Measurements from ENCODE around the gene PCDHA1. TPM values are rescaled to one million over a fixed set of nuclear protein-coding genes. Genes with fewer than 3 reads are reported as not detected.

Gene PCDHA1
- total RNA-seq, 1 donor from 2014 or later = not detected

DNA sequence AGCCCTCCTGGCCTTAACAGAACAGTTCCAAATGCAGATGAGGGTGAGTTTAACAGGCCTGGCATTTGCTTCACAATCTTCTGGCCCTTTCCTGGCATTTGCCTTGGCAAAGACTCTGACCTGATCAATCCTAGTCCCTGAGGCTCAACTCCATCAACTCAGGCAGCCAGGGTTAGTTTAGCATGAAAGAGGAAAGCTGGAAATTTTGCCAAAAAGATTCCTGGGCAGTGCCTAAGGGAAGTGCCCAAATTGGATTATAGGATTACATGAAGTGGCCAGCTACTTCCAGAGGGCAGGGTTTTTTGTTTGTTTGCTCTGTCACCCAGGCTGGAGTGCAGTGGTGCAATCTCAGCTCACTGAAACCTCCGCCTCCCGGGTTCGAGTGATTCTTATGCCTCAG, 217.1 kb downstream of the PCDHA1 start:
- no peak for DNase-seq (ENCODE audit: missing footprints)
- ATAC-seq = no peak
- intact Hi-C loops (cut with DNase I) = no loop called here

GRCh38 chr5:141003791-141004611, 218.1 kb downstream of the PCDHA1 start:
- DNase-seq (ENCODE audit: missing footprints) (no peak), ATAC-seq (no peak)
- intact Hi-C loops (cut with DNase I) = no loop called here

GRCh38 chr5:141007791-141008190, 221.9 kb downstream of the PCDHA1 start:
- ATAC-seq (no peak), DNase-seq (ENCODE audit: missing footprints) (no peak)
- intact Hi-C loops (cut with DNase I) = no loop called here

DNA sequence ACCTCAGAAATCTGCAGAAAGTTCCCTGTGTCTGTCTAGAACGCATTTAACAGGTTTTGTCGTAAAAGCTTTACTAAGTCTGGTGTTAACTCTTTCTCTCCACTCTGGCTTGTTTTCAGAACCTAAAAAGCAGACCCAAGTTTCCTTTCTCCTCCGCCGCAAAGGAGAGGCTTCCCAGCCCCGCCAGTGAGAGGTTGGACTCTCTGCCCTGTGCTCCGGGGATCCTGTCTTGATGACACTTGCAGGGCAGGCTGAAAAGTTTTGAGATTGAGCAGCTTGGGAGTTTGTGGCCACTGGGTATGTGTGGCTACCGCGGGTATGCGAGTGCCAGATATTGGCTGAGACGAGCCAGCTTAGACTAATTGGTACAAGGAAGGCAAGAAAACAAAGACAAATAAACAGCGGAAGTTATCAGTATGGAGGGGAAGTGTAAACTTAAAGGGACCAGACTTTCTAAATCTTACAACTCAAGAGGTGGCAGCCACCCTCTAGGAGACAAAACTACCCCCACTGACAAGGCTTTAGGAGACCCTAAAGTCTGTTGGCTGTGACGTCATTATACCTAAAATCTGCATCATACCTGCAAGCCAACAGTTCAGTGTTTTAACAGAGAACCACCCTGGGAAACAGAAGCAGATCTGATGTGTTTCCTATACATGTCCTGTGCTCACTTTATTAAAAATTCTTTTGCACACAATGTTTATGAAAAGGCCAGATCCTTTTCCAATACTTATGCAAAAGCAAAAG, 224.3 kb downstream of the PCDHA1 start:
- DNase-seq (ENCODE audit: missing footprints) = no peak
- ATAC-seq = no peak
- intact Hi-C loops (cut with DNase I) = no loop called here

GRCh38 chr5:141017943-141018342, 232.0 kb downstream of the PCDHA1 start:
- ATAC-seq = no peak
- intact Hi-C loops (cut with DNase I) = no loop called here
- no peak for DNase-seq (ENCODE audit: missing footprints)

GRCh38 chr5:141022384-141022783, 236.4 kb downstream of the PCDHA1 start:
- intact Hi-C loops (cut with DNase I) = no loop called here
- no peak for ATAC-seq

GRCh38 chr5:141031006-141031405, 245.1 kb downstream of the PCDHA1 start:
- intact Hi-C loops (cut with DNase I) = no loop called here
- ATAC-seq = no peak
- no peak for DNase-seq (ENCODE audit: missing footprints)

More at GRCh38 chr5:141022384-141022783, 236.4 kb downstream of the PCDHA1 start:
- no peak for DNase-seq (ENCODE audit: missing footprints)

DNA sequence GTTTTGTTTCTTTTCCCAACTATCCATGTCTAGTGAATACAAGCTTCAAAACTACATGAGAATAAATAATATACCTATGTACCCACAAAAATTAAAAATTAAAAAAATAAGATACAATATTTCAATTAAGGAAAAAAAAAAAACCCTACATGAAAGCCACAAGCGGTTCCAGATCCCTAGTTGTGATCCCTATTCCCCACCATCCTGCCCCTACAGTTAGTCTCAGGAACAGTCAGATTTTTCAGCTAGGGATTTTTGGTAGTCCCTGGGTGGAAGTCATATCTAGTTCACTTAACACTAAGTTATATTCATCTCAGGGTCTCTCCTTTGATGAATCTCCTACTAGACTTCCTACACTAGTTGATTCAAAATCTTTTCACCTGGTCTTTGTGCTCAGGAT, 246.7 kb downstream of the PCDHA1 start:
- intact Hi-C loops (cut with DNase I) = no loop called here
- no peak for ATAC-seq
- DNase-seq (ENCODE audit: missing footprints) = no peak

DNA sequence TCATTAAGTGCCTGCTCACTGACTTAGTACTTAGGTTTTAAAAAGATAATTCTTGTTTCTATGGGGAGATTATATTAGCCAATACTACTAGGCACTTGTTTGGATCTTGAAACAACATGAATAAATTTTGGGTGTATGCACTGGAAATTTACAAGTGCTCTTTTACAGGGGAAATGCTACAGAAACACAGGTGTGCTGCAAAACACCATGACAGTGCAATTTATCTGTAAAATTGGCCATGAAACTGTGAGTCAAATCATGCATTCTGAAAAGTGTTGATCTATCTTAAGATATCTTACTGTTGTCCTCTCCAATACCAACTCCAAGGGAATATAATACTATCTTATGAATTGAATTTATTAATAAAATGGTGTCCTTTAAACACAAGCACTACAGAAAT, 253.1 kb downstream of the PCDHA1 start:
- ATAC-seq = no peak
- intact Hi-C loops (cut with DNase I) = no loop called here

DNA sequence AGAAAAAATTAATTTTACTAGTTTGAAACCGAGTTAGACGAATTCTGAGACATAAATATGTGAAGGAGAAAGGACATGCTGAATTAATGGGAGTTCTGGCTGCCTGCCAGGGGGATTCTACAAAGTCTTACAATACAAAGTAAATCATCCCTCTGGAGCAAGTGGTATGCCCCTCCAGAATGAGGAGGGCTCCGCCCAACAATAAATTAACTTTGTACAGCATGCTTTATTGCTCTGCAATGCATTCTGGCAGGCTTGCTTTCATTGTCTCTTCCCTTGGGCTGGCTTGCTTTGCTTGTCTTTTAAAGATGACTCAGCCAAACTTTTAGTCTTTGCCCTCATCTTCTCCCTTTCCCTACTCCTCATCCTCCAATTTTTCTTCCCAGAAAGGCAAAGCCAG, 253.6 kb downstream of the PCDHA1 start:
- ATAC-seq = no peak
- DNase-seq (ENCODE audit: missing footprints) = no peak
- intact Hi-C loops (cut with DNase I) = no loop called here

More for the DNA sequence above, 253.1 kb downstream of the PCDHA1 start:
- no peak for DNase-seq (ENCODE audit: missing footprints)

GRCh38 chr5:141040093-141040770, 254.3 kb downstream of the PCDHA1 start:
- intact Hi-C loops (cut with DNase I) = loop anchor here (10.0 kb wide), 1 partner anchor 205 kb away; the partner anchor contains the start of gene PCDHA7

GRCh38 chr5:141040771-141041426, 255.0 kb downstream of the PCDHA1 start:
- peak; percentile 84 for ATAC-seq
- intact Hi-C loops (cut with DNase I) = loop anchor here (10.0 kb wide), 1 partner anchor 206 kb away; the partner anchor contains the start of gene PCDHA7
- DNase-seq (ENCODE audit: missing footprints) = peak; percentile 90

More at GRCh38 chr5:141040093-141040770, 254.3 kb downstream of the PCDHA1 start:
- ATAC-seq (no peak), DNase-seq (ENCODE audit: missing footprints) (no peak)

DNA sequence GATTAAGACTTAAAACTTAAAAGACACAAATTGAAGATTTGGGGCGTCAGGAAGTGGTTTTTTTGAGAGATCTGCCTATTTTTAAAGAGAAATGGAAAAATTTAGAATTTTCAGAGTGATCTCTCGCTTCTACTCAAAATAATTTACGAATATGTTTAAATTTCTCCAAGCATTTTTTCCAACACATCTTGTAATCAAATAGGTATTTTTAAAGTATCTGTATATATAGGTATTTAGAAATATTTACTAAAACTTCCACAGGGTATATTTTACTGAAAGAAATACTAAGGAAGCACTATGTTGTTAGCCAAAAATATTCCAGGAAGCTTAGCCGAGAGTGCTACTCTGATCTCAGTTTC, 255.5 kb downstream of the PCDHA1 start:
- no peak for ATAC-seq
- DNase-seq (ENCODE audit: missing footprints) = no peak
- intact Hi-C loops (cut with DNase I) = loop anchor here (10.0 kb wide), 1 partner anchor 207 kb away; the partner anchor contains the start of gene PCDHA7

DNA sequence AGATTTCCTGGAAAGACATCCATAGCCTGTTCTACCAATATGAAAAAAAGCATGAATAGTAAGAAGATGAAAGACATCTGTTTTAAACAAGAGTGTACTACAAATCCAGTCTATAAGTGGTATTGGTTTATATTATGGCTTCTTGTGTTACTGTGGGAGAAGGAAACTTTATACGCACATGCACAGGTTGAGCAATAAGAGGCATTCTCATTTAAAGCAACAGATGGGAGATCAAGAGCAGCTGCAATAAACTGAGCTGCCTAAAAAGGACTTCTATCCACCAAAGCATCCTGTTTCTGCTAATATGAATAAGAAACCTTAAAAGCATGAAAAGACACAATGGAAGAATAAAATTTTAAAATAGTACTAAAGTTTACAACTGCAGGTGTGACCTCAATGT, 256.6 kb downstream of the PCDHA1 start:
- ATAC-seq (no peak), DNase-seq (ENCODE audit: missing footprints) (no peak)
- intact Hi-C loops (cut with DNase I) = loop anchor here (10.0 kb wide), 1 partner anchor 208 kb away; the partner anchor contains the start of gene PCDHA7

DNA sequence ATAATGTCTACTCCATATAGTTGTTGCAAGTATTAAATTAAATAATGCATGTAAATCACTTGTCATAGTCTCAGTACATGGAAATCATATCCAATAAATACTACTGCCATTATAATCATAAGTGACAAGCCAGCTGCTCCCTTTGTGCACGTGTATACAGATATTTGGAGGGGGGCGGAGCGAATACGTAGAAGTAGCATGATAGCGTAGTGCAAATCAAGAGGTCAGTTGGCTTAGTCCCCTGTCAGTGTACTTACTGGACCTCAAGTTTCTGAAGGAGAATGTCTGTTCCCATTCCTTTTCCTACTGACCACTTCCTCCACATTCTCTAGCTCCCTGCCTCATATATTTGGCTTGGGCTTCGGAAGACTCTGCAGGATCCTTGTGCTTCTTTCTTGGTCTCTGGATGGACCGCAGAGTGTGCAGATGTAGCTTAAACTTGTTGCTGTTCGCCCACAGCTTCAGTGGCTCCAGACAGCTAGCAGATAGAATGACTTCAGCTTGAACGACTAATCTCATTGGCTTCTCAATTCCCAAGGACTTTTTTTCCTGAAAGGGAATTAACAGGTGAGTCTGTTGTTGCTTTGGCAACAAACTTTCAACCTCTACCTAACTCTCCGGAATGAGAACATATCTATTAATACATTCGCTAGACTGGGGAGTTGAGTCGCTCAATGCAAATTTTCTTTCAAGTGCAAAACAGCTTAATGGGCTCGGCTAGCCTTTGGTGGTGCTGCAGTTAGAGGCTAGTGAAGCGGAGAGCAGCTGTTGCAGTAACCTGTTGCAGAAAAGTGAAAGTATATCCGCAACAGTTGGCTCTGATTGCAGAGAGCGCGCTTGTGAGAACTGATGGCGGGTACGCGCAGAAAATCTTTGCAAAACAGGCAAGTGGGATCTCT, 264.9 kb downstream of the PCDHA1 start, which contains the start of gene PCDHB1:
TSS of gene PCDHB1 (plus strand) at position 753 of the 899 bp plus-strand sequence. CDS start at position 850, 97 bp downstream.
- no peak for ATAC-seq
- no peak for DNase-seq (ENCODE audit: missing footprints)
- intact Hi-C loops (cut with DNase I) = no loop called here

DNA sequence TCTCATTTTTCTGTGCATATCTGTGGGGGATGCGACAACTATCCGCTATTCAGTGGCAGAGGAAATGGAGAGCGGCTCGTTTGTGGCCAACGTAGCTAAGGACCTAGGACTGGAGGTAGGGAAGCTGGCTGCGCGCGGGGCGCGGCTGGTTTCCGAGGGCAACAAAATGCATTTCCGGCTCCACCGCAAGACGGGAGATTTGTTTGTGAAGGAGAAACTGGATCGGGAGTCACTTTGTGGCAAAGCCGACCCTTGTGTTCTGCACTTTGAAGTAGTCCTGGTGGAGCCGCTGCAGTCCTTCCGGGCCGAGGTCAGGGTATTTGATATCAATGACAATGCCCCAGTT, 265.6 kb downstream of the PCDHA1 start:
- no peak for ATAC-seq
- intact Hi-C loops (cut with DNase I) = no loop called here
- no peak for DNase-seq (ENCODE audit: missing footprints)

Data from Right ventricle myocardium inferior (tissue), 1 donor.